B cell (primary cell): Measurements from ENCODE around the gene PSRC1. TPM values are rescaled to one million over a fixed set of nuclear protein-coding genes. Genes with fewer than 3 reads are reported as not detected.

Experiments
- ATAC-seq: fragments of 200-7000 bp; cut with Tn5 transposase; one replicate; pipeline ENCODE4 v1.10.0; 2021; ENCODE audit warnings: low read depth, mild to moderate bottlenecking, moderate number of reproducible peaks, moderate library complexity
- CTCF ChIA-PET: fragments of 350-600 bp; sonication (Branson Sonifier 250); formaldehyde crosslinking; loops from one replicate; lab custom pipeline; 2021; ENCODE audit warnings: antibody characterized with exemption, inconsistent platforms; lab: Charles Lee
- POLR2A ChIA-PET: fragments of 350-600 bp; sonication (Branson Sonifier 250); formaldehyde crosslinking; loops from one replicate; lab custom pipeline; 2021; ENCODE audit warnings: antibody characterized with exemption; lab: Charles Lee
- DNase-seq: peaks from one replicate; pipeline ENCODE4 v3.0.0; 2013
- H2AFZ ChIP-seq: 2 replicates; pipeline ENCODE4 v1.6.1; 2012; ENCODE audit warnings: mild to moderate bottlenecking, low read depth, low read length; ENCODE audit not compliant: insufficient read depth, poor library complexity, severe bottlenecking
- H3K27ac ChIP-seq, 2 donors: 1 replicate in 1 of 2; 2 replicates in 1 of 2; pipeline ENCODE4 v1.5.1; 2012 to 2013; ENCODE audit warnings: low read length in 2 of 2, mild to moderate bottlenecking in 2 of 2, moderate library complexity in 1 of 2
- H3K27me3 ChIP-seq, 4 experiments: fragments of 200-600 bp in 1 of 4; sonication (generic) in 1 of 4; replicated peaks in 1 of 4; 1 replicate in 2 of 4; 2 replicates in 2 of 4; pipeline versions ENCODE4 v1.6.1 to v1.7.0; 2013 to 2016; ENCODE audit warnings: low read length in 3 of 4, mild to moderate bottlenecking in 2 of 4, mixed read lengths in 1 of 4, moderate library complexity in 1 of 4; ENCODE audit not compliant: insufficient read depth in 4 of 4, control insufficient read depth in 3 of 4; ENCODE audit errors: control extremely low read depth in 1 of 4
- H3K36me3 ChIP-seq, 2 experiments: replicated peaks in 1 of 2; 1 replicate in 1 of 2; 2 replicates in 1 of 2; pipeline versions ENCODE4 v1.6.1 to v1.7.1; 2013; ENCODE audit warnings: low read length in 1 of 2; ENCODE audit not compliant: insufficient read depth in 2 of 2, control insufficient read depth in 1 of 2; ENCODE audit errors: control extremely low read depth in 1 of 2, extremely low read depth in 1 of 2
- H3K4me1 ChIP-seq, 2 donors: fragments of 200-600 bp in 1 of 2; sonication (generic) in 1 of 2; 1 replicate in 1 of 2; 2 replicates in 1 of 2; pipeline versions ENCODE4 v1.5.1 to v1.6.1; 2013 to 2017; ENCODE audit warnings: low read length in 2 of 2; ENCODE audit not compliant: control insufficient read depth in 2 of 2, insufficient read depth in 2 of 2
- H3K4me2 ChIP-seq: replicated peaks from 2 replicates; pipeline ENCODE3; 2012; ENCODE audit warnings: mild to moderate bottlenecking, low read depth, low read length; ENCODE audit not compliant: poor library complexity, severe bottlenecking
- H3K4me3 ChIP-seq, 5 experiments: fragments of 200-600 bp in 1 of 5; sonication (generic) in 1 of 5; 1 replicate in 3 of 5; 2 replicates in 2 of 5; pipeline versions ENCODE4 v1.5.1 to v1.7.0; 2011 to 2016; ENCODE audit warnings: low read length in 4 of 5, mild to moderate bottlenecking in 4 of 5, low read depth in 2 of 5, control low read depth in 1 of 5, moderate library complexity in 1 of 5; ENCODE audit not compliant: insufficient read depth in 1 of 5; ENCODE audit errors: control extremely low read depth in 1 of 5, extremely low read depth in 1 of 5
- H3K79me2 ChIP-seq: fragments of 200-600 bp; sonication (generic); one replicate; pipeline ENCODE4 v1.6.0; 2016; ENCODE audit warnings: low read length; ENCODE audit not compliant: control insufficient read depth, insufficient read depth
- H3K9ac ChIP-seq: fragments of 200-600 bp; sonication (generic); 2 replicates; pipeline ENCODE4 v1.6.1; 2017; ENCODE audit warnings: mild to moderate bottlenecking, low read length, moderate library complexity
- H3K9me3 ChIP-seq, 3 donors: one replicate each; pipeline versions ENCODE4 v1.6.1 to v1.7.1; 2013; ENCODE audit warnings: low read length in 2 of 3; ENCODE audit not compliant: control insufficient read depth in 2 of 3, insufficient read depth in 1 of 3; ENCODE audit errors: control extremely low read depth in 1 of 3
- H4K20me1 ChIP-seq: 2 replicates; pipeline ENCODE4 v1.6.0; 2012; ENCODE audit warnings: mild to moderate bottlenecking, low read length; ENCODE audit not compliant: insufficient read depth, control insufficient read depth, poor library complexity, severe bottlenecking
- H3K27ac Mint-ChIP-seq: one replicate; pipeline ENCODE4 v1.8.0; 2021; ENCODE audit warnings: mixed read lengths
- H3K27me3 Mint-ChIP-seq: one replicate; pipeline ENCODE4 v1.8.0; 2021; ENCODE audit warnings: mixed read lengths
- H3K4me1 Mint-ChIP-seq: one replicate; pipeline ENCODE4 v1.8.0; 2021; ENCODE audit warnings: mixed read lengths
- H3K4me3 Mint-ChIP-seq: one replicate; pipeline ENCODE4 v1.8.0; 2021; ENCODE audit warnings: mixed read lengths
- H3K9me3 Mint-ChIP-seq: one replicate; pipeline ENCODE4 v1.8.0; 2022; ENCODE audit warnings: mixed read lengths; ENCODE audit not compliant: insufficient read depth
- EZH2 ChIP-seq: IDR thresholded peaks from 2 replicates; pipeline ENCODE4 v1.6.1; 2012; ENCODE audit warnings: borderline replicate concordance, low read depth, mild to moderate bottlenecking, moderate library complexity, low read length; ENCODE audit not compliant: insufficient read depth, poor library complexity, severe bottlenecking
- WGBS: methylation state at CpG from one replicate; pipeline ENCODE4 v1.1.5; 2013; ENCODE audit warnings: missing lambda C conversion rate; ENCODE audit not compliant: insufficient coverage; 5-methylcytosine and 5-hydroxymethylcytosine counted together
- intact Hi-C: fragments of 100-400 bp; cut with micrococcal nuclease; formaldehyde crosslinking; loops from one replicate; pipeline ENCODE4 v1.10.0; 2022
- polyA plus RNA-seq: library from polyadenylated mRNA; depleted of rRNA; stranded (reverse); fragments of >200 nt; gene quantifications from 2 replicates; pipeline ENCODE4 v1.2.3, GENCODE V29; 2012
- total RNA-seq, 2 donors: library from RNA; stranded (reverse); fragments of 120-200 nt in 1 of 2; gene quantifications; 1 replicate in 1 of 2; 2 replicates in 1 of 2; pipeline versions ENCODE4 v1.2.3 to v1.2.4, GENCODE V29; 2013 to 2022
- TF ChIP-seq, protein P1 (sequence below): fragments of 200-600 bp; IDR thresholded peaks from one replicate; pipeline ENCODE4 v1.8.0; 2022; ENCODE audit warnings: antibody characterized with exemption, mild to moderate bottlenecking

The PSRC1 gene
- total and polyA plus RNA-seq, 2 donors (not counting 1 experiment from before 2014, with no cell fraction given) = 0.25 TPM; not detected in 1

DNA sequence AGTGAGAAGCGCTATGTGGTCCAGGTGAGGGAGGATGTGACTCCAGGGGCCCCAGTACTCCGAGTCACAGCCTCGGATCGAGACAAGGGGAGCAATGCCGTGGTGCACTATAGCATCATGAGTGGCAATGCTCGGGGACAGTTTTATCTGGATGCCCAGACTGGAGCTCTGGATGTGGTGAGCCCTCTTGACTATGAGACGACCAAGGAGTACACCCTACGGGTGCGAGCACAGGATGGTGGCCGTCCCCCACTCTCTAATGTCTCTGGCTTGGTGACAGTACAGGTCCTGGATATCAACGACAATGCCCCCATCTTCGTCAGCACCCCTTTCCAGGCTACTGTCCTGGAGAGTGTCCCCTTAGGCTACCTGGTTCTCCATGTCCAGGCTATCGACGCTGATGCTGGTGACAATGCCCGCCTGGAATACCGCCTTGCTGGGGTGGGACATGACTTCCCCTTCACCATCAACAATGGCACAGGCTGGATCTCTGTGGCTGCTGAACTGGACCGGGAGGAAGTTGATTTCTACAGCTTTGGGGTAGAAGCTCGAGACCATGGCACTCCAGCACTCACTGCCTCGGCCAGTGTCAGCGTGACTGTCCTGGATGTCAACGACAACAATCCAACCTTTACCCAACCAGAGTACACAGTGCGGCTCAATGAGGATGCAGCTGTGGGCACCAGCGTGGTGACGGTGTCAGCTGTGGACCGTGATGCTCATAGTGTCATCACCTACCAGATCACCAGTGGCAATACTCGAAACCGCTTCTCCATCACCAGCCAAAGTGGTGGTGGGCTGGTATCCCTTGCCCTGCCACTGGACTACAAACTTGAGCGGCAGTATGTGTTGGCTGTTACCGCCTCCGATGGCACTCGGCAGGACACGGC is 31.4 kb downstream of the PSRC1 start:
- no peak overlapping the region for H3K27ac Mint-ChIP-seq
- intact Hi-C loops = no loop called here
- Histone ChIP-seq H3K79me2 (no peaks in the 10 kb centered on the region), H3K9ac (no peak overlapping the region), H3K4me1 (peaks cover 11 to 24% of the 10 kb centered on the region in 2 donors), H4K20me1 (peaks cover 4% of the 10 kb centered on the region), H3K36me3 (no peaks in the 10 kb centered on the region), H3K4me3 (no peak overlapping the region), H3K27ac (no peak overlapping the region), H3K9me3 (peaks cover 0 to 16% (median 0%) of the 10 kb centered on the region in 3 donors), H3K4me2 (no peak overlapping the region), H3K27me3 (peaks cover 0 to 37% (median 12%) of the 10 kb centered on the region in 4 experiments), H2AFZ (no peak overlapping the region)
- H3K4me1 Mint-ChIP-seq = peaks cover 11% of the 10 kb centered on the region
- H3K27me3 Mint-ChIP-seq = peaks cover 13% of the 10 kb centered on the region
- no peak for TF ChIP-seq EZH2
- TF ChIP-seq, protein P1, sequence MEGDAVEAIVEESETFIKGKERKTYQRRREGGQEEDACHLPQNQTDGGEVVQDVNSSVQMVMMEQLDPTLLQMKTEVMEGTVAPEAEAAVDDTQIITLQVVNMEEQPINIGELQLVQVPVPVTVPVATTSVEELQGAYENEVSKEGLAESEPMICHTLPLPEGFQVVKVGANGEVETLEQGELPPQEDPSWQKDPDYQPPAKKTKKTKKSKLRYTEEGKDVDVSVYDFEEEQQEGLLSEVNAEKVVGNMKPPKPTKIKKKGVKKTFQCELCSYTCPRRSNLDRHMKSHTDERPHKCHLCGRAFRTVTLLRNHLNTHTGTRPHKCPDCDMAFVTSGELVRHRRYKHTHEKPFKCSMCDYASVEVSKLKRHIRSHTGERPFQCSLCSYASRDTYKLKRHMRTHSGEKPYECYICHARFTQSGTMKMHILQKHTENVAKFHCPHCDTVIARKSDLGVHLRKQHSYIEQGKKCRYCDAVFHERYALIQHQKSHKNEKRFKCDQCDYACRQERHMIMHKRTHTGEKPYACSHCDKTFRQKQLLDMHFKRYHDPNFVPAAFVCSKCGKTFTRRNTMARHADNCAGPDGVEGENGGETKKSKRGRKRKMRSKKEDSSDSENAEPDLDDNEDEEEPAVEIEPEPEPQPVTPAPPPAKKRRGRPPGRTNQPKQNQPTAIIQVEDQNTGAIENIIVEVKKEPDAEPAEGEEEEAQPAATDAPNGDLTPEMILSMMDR = no peak
- no peak for DNase-seq
- ATAC-seq = no peak
- peak overlapping the region; percentile 47 for H3K4me3 Mint-ChIP-seq
- H3K9me3 Mint-ChIP-seq = no peaks in the 10 kb centered on the region
- POLR2A ChIA-PET = no interaction called here
- CTCF ChIA-PET = interaction anchor here (0.7 to 1.9 kb wide), 2 partner anchors 12 to 147 kb away, joined by 3 to 4 read pairs; no protein-coding TSS in a partner anchor
- 96% methylated on average over 31 of the region's 32 CpGs for WGBS
